SK-N-MC (cell line): ENCODE data around the gene SLC37A1.

ENCODE experiments used
- EZH2 ChIP-seq: fragments of 200-600 bp; sonication (generic); IDR thresholded peaks from one replicate; pipeline ENCODE4 v1.6.1; 2017; ENCODE audit warnings: antibody characterized with exemption
- POLR2AphosphoS5 ChIP-seq: IDR thresholded peaks from 2 replicates; pipeline ENCODE4 v1.6.1; 2012; ENCODE audit warnings: mild to moderate bottlenecking, low read depth, low read length, borderline replicate concordance

- TF ChIP-seq EZH2 = no peak
- TF ChIP-seq POLR2AphosphoS5 = no peak
Measured at GRCh38 chr21:42465803-42466127, 47.9 kb upstream of the SLC37A1 start.
